Dermis blood vessel endothelial cell (primary cell): ENCODE results near the gene JOSD2. TPM values are rescaled to one million over a fixed set of nuclear protein-coding genes. Genes with fewer than 3 reads are reported as not detected.
A peak's percentile ranks its signal among the peaks of the same experiment; 100 is the strongest.
"Not testable (repeated sequence)": the region's sequence is repeated elsewhere in the genome, so short reads cannot be mapped to it uniquely, and the experiment has no call there.

Experiments
- DNase-seq: peaks from one replicate; pipeline ENCODE4 v3.0.0; 2010
- total RNA-seq: library from RNA; depleted of rRNA; stranded (reverse); fragments of >200 nt; gene quantifications from 2 replicates; pipeline ENCODE4 v1.2.3, GENCODE V29; 2014

The JOSD2 gene
- total RNA-seq, 1 donor from 2014 or later: 18.0 TPM

- no peak for DNase-seq
Observed at GRCh38 chr19:50546527-50547221, 35.7 kb upstream of the JOSD2 start.

- no peak for DNase-seq
Observed at GRCh38 chr19:50542943-50543342, 32.0 kb upstream of the JOSD2 start.

GRCh38 chr19:50537769-50538230, 26.8 kb upstream of the JOSD2 start:
- DNase-seq: peak; percentile 93

GRCh38 chr19:50537306-50537685, 26.3 kb upstream of the JOSD2 start:
- DNase-seq: no peak

- DNase-seq: no peak
Observed at GRCh38 chr19:50536662-50537305, 25.8 kb upstream of the JOSD2 start.

- DNase-seq: no peak
Observed at GRCh38 chr19:50535672-50536187, 24.7 kb upstream of the JOSD2 start.

GRCh38 chr19:50534478-50534877, 23.5 kb upstream of the JOSD2 start:
- no peak for DNase-seq

- DNase-seq: no peak
Observed at GRCh38 chr19:50532952-50533351, 22.0 kb upstream of the JOSD2 start.

- no peak for DNase-seq
Observed at GRCh38 chr19:50531171-50531612, 20.2 kb upstream of the JOSD2 start.

- not testable (repeated sequence) for DNase-seq
Observed at GRCh38 chr19:50528052-50528451, 17.1 kb upstream of the JOSD2 start.

GRCh38 chr19:50522881-50523280, 11.9 kb upstream of the JOSD2 start:
- DNase-seq: no peak

GRCh38 chr19:50520822-50521465, 10.0 kb upstream of the JOSD2 start:
- DNase-seq: no peak

GRCh38 chr19:50519006-50519575, 8.1 kb upstream of the JOSD2 start:
- DNase-seq: no peak

- no peak for DNase-seq
Observed at GRCh38 chr19:50518091-50519005, 7.4 kb upstream of the JOSD2 start.

- DNase-seq: no peak
Observed at GRCh38 chr19:50517704-50518075, 6.7 kb upstream of the JOSD2 start.

- no peak for DNase-seq
Observed at GRCh38 chr19:50516964-50517703, 6.1 kb upstream of the JOSD2 start.

GRCh38 chr19:50516456-50516855, 5.5 kb upstream of the JOSD2 start:
- DNase-seq: no peak

GRCh38 chr19:50515168-50515561, 4.2 kb upstream of the JOSD2 start:
- no peak for DNase-seq

GRCh38 chr19:50514346-50515167, 3.6 kb upstream of the JOSD2 start:
- DNase-seq: no peak

GRCh38 chr19:50513746-50514345, 2.9 kb upstream of the JOSD2 start, which contains the start of gene ASPDH:
ASPDH (minus strand) TSS chr19:50513913; CDS start chr19:50513823, 90 bp downstream.
- DNase-seq: no peak
